ENCODE measurements around the gene CBR4.
"Not testable (repeated sequence)": the region's sequence is repeated elsewhere in the genome, so short reads cannot be mapped to it uniquely, and the experiment has no call there.

The CBR4 gene

DNA sequence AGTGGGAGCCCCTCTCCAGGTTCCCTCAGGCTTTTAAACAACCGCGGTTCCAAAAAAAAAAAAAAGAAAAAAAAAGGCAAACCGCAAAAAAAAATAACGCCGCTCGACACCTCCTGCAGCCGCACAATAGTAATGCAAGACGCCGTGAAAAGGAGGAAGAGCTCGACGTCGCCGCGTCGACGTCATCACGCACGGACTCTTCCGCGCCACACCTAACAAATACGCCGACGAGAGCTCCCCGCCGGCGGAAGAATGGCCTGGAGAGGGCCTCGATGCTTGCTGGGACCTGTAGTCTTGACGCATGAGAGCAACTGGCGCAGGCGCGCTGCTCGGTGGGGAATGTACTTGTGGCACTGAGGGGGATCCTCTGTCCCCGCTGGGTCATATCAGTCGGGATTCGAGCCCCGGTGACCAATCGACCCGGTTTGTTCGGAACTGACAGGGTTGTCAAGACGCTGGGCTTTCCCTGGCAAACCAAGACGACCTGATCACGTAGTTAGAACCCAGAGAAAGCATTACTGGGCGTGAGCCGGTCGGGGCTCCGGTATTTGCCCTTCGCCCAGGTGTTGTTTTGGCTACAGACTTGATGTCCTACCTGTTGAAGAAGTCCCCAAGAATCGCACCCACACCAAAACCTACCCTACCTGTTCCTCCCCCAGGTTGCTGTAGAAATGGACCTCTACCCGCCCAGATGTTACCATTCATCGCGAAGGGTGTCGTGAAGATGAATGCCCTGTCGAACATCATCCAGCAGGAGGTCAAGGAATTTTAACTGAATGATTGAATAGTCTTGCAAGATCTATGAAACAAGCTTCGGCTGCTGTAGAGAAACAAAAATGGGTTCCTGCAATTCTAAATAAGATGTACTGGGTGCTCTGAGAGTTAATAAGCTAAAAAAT lies at the start of gene CBR4:
TSS of gene CBR4 (minus strand) at position 131 of the 899 bp plus-strand sequence. CDS start 166 bp downstream, outside the sequence.
- DNase-seq: peak; percentile 97

DNA sequence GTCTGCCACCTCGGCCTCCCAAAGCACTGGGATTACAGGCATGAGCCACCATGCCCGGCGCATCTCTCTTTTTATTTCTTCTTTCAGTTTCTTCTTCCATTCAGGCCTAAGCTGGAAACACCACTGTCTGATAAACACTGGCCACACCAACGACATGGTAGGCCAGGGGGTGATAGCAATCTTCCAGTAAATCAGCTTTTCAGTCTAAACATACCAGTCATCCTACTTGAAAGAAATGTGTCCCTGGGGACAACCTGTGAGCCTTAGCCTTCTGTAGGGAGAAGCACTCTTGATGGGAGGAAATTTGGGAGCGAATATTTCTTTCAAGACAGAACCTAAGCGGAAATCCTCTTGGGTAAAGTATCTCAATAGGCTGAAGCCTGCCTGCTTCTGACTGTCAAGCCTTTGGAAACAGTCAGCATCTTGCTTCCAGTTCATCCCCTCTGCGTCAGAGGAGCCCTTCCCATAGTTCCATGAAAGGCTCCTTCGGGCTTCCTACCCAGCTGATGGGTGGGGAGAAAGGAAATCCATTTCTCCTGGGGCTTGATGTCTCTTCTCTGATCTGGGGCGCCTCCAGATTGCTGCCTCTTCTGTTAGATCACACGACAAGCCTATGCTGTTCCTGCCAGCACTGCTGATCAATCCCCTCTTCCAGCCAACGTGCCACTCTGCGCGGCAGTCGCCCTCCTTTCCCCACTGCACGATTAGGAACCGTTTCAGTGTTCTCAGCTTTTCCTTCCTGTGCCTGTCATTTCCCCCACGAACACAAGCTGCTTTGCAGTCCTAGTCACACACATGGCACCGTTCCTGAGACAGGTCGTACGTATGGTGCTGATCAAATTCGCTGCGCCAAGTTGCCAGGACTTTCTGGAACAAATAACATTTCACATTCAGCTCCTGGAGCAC lies 49.5 kb upstream of the CBR4 start:
- DNase-seq: no peak

DNA sequence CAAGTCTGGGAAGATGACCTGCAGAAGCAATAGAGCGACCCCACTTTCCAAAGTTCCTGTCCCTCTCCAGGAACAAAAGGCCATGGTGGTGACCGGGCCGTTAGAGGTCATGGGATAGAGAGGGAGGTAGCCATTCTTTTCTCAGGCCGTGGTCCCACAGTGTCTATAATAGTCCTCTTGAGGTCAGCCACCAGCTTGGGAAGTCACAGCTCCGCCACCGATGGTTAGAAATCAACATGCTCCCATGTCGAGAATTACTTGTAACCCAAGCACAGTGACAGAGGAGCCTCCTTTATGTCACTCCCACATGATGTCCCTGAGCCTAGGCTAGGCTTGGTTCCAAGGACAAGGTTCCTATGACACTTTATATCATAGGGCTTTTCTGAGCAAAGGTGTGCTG lies 48.3 kb upstream of the CBR4 start:
- no peak for DNase-seq

DNA sequence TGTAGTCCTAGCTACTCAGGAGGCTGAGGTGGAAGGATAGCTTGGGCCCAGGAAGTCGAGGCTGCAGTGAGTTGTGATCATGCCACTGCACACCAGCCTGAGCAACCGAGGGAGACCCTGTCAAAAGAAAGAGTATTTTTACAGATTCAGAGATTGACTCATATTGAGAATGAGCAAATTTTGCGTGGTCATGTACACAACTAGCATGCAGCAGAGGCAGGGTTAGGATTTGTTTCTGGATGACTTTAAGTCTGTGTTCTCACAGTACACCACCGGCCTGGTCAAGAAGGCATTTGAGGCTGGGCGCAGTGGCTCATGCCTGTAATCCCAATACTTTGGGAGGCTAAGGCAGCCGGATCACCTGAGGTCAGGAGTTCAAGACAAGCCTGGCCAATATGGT lies 44.8 kb upstream of the CBR4 start:
- no peak for DNase-seq

DNA sequence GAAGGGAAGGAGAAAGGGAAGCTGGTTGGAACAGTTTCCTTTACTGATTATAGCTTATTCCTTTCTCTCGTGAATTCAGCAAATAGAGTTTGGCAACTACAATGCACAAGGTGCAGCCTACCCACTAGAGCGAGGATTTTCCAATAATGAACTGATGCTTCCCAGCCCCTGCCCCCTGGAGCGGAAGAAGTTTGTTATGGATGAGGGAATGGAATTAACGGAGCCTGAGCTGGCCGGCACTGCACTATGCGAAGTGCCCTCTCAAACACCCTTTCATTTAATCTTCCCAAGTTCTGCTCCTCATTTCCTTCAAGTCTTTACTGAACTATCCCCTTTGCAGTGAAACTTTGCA lies 42.5 kb upstream of the CBR4 start:
- DNase-seq: no peak

DNA sequence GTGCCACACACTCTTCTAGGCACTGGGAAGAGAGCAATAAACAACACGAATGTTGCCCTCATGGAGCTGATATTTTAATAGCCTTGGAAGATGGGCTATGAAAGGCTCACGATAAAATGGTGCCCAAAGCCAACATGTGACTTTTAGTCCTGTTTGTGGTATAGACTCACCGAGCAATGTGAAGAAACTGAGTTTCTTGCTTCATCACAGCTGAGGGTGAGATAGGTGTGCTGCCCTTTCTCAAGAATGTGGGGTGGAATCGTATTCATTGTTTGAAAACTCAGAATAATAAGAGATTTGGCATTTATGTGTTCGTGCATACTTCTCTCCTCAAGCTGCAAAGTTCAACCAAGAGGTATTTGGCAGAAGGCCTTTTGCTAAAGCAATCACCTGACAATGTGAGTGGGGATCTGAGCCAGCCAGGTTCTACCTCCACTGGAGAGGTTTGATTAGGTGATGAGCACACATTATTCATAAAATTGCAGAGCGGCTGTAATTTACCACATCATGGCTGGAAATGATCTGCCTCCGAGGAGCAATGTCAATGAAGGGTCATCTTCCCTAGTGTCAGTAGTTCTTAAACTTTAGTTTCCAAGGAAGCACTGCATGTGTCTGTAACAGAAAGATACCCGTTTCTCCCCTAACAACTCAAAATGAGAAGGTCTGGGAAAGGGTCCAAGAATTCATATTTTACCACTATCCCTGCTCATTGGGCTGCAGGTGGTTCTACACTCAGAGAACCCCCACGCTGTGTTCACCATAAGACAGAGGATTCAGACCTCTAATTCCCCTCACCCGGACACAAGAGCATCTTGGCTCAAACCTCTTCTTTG lies 41.9 kb upstream of the CBR4 start:
- DNase-seq: no peak

DNA sequence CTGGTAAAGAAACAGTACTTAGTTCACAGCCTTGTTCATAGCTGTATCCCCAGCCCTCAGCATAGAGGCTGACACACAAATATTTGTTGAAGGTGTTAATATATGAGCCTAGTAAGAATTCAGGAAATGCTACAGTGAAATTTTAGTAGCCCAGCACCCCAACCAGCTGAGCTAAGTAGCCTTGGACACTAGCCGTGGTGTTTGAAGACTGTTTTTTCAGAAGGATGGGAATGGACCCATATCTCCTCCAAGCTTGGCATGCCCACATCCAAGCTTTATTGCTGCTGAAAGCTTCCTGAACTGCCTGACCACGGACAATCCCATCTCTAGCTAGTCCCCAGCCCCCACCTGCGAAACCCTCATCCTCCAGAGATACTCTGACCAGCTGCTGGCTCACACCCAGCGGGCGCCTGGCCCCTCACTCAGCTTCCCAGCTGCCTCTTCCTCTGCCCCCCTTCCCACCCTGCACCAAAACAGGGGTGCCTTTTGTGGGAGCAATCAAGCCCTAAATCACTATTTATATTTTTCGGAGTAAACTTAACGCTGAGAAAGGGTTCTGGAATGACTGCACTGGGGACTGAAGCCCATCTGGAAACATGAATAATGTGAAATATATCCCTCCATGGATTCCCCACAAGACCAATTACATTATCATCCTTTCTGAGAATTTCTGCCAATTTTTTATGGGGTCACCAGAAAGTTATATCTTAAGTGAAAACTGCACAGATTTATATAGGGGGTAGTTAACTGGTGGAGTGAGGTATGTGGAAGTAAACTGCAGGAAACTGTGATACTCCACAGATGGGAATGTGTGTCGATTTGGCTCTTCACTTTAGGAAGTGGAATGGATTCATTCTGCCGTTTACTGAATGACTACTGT lies 41.1 kb upstream of the CBR4 start:
- no peak for DNase-seq

DNA sequence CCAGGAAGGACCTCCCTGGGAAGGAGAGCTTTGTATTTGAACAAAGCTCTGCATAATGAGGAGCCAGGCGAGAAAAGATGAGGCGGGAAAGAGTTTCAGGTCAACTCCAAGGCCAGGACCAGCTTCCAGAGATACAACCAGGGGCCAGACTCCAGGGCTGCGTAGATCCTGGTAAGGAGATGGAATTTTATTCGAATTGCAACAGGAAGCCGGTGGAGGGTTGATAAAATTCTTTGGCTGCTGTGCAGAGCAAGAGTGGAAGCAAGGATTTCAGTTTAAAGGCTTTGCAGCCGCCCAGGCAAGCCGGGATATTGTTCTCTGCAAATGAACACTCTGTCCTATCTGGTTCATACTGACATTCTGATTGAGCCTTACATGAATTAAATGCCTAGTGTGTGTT lies 40.2 kb upstream of the CBR4 start:
- DNase-seq: no peak

DNA sequence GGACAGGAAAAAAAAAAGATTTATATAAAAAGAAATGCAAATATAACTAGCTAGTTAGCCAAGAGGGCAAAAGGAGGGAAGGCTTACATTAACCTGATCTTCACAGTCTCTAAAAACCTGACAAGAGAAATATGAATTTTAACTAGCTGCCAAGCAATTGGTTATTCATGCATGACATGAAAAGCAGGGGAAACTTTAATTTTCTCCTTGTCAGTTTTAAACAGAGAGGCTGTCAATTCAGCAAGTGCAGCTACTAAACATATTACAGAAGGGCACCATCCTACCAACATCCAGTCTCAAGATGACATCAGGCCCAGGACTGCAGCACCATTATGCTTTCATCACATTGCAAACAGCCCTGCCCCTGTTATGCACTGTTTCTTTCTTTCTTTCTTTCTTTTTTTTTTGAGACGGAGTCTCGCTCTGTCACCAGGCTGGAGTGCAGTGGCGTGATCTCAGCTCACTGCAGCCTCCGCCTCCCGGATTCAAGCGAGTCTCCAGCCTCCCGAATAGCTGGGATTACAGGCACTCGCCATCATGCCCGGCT lies 38.9 kb upstream of the CBR4 start:
- no peak for DNase-seq

DNA sequence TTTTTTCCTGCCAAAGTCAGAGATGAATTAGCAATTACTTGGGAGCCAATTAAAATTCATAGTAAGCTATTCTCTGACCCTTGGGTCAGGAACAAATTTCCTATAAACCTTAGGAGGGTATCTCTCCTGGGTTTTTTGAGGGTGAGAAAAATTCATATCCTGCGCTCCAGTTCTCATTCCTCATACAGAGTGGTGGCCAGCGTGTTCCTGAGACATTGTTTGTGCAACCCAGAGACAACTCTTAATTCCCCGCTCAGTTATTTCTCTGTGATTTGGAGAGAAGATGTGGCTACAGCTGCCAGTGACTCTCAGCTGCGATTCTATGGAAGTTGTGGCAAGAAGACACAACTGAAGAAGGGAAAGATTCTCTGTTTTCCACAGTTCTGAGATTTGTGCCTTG lies 37.9 kb upstream of the CBR4 start:
- no peak for DNase-seq

DNA sequence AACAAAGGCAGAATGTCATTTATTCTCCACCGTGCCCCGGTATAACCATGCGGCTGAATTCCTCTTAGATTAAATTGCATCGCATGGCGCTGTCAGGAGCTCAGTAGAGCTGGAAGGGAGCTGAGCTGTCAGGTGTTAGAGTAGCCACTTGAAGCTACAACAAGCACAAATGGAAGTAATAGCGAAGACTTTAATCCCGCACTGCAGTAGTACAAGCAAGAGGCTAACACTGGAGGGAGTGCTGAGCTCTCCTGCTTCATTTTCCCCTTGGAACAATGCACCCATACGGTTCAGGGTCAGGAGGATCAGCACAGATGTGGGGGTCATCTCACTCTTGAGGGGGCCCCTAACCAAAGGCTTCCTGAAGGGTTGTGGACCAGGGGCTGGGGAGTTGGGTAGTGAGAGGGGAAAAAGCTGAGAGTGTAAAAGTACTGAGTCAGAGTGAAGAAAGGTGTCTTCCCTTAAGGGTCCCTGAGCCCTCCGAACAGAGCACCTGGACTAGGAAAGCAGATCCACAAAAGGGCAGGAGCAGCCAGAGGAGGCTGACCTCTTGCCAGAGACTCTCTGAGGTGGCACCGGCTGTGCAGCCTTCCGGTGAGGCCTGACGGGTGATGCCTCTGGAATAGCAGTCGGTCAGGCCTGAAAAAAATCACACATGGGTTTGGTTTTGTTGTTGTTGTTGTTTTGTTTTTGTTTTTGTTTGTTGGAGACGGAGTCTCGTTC lies 36.0 kb upstream of the CBR4 start:
- no peak for DNase-seq

DNA sequence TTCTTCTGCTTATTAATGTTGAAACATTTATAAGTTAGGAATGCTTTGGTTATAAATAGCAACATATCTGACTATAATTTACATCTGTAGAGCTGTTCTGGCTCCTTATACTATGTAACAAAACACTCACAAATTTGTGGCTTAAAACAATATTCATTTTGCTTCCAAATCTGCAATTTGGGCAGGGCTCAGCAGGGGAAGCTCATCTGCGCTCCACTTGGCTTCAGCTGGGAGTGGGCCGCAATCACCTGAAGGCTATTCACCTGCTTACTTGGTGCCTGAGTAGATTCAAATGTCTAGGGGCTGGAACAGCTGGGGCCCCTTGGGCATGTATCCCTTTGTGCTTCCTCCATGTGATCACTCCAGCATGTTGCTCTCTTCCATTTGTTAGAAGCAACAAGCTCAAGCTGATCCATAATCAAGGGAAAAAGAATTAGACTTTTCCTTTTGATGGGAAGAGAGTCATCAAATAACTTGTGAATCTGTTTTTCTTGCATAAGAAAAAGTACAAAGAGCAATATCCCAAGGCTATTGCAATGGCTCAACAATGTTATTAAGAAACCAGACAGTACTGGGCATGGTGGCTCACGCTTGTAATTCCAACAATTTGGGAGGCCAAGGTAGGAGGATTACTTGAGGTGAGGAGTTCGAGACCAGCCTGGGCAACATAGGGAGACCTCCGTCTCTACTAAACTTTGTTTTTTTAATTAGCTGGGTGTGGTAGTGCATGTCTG lies 34.8 kb upstream of the CBR4 start:
- DNase-seq: no peak

DNA sequence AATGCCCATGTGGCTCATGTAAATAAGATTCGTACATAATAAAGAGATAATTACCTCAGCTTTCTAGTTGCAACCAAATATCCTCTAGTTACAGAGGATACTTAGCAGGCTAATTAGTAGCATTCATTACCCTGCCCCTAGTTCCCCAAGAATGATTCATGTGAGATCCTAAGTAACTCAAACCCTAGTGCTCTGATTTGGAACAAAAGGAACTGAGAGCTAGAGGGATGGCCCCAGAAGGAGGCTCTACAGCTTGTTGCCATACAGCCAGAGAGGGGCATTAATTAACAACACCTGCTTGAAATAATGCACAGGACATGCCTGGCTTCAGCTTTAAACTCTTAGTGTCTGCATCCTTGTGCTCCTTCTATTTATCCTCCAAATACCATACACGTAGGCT lies 32.6 kb upstream of the CBR4 start:
- no peak for DNase-seq

DNA sequence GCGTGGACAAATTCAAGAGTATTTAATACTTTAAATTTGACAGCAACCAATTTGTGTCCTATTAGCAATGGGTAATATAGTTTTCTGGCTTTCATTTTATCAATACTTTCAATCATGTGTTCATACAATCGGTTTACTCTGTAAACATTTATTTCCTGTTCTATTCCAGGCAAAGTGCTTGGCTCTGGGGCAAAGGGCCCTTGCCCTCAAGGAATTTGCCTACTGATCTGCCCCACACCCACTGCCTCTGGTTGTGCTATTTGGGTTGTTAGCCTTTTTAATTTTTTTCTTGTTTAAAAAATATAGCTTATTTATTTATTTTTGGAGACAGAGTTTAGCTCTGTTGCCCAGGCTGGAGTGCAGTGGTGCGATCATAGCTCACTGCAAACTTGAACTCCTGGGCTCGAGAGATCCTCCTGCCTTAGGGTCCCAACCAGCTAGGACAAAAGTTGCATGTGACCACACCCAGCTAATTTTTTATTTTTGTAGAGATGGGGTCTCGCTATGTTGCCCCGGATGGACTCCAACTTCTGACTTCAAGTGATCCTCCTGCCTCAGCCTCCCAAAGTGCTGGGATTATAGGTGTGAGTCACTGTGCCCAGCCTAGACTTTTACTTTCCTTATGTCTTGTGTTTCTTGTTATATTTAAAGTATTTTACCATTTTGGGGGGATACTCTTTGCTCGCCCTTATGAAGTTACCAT lies 30.7 kb upstream of the CBR4 start:
- DNase-seq: no peak

DNA sequence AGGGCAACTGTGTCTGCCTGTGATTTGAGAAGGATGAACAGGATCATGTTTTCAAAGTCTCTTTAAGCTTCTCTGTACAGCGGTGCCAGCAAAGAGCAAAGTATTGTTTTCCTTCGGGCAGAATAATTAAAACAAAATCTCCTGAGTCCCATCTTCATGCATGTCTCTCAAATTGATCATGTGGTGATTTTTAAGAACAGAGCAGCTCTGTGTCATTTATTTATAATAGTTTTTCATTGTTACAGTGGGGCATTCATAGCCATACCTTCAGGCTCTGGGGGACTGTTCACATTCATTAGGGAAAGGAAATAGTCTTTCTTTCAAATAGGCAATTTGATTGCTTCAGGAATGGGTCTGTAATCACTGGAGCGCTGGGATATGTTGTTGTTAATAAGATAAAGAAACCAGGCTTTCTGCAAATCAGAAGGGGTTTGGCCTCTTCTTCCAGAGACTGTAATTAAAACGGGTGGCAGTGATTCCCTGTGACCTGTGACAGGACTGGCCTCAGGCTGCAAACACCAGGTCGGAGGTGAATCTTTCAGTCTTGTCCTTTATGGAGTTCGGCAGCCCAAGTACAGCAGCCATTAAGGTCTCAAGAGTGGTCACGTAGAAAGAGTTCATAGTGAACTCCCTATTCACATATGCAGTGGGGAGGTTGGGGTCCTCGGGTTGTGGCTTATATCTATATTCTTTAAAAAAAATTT lies 29.3 kb upstream of the CBR4 start:
- DNase-seq: no peak

DNA sequence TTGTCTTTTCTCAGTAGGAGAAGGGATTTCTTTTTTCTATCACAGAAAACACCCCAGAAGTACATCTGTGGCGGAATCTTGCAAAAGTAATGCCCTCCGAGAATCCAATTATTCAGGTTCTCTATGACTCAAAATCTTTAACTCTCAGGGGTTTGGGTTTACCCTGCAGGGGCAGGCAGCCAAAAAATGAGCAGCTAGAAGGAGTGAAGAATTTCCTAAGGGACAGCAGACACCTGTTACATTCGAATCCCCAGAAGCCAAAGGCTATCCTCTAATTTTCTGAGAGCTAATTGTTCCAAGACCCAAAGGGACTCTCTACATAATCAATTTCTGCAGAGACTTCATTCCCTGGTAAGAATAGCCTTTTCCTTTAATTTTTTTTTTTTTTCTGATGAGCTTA lies 27.5 kb upstream of the CBR4 start:
- no peak for DNase-seq

DNA sequence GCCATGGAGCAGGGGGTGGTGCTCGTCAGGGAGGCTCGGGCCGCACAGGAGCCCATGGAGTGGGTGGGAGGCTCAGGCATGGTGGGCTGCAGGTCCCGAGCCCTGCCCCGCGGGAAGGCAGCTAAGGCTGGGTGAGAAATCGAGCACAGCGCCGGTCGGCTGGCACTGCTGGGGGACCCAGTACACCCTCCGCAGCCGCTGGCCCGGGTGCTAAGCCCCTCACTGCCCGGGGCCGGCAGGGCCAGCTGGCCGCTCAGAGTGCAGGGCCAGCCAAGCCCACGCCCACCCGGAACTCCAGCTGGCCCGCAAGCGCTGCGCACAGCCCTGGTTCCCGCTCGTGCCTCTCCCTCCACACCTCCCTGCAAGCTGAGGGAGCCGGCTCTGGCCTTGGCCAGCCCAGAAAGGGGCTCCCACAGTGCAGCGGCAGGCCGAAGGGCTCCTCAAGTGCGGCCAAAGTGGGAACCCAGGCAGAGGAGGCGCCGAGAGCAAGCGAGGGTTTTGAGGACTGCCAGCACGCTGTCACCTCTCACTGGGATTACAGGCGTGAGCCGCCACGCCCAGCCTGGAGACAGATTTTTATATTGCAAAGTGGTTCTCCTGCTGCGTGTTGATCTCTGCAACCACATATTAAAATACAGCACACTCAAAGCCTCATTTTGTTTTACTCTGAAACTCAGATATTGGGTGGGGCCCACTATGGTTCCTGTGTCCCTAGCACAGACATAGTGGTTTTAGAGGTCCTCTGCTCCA lies 26.0 kb upstream of the CBR4 start:
- not testable (repeated sequence) for DNase-seq

DNA sequence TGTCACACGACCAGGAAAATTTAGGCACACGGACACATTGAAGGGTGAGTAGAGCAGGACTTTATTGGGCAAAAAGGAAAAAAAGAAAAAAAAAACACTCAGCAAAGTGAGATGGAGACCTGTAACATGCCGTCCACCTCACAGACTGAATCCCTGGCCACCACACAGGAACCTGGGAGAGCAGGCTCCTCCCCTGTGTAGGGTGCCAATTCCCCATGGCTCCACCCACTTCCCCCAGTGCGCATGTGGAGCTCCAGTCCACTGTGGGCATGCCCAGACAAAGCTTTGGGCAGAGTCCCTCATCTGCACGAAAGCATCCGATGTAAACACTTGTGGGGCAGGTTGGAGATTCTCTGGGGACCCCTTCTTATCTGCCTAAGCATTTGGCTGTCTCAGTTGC lies 23.6 kb upstream of the CBR4 start:
- no peak for DNase-seq
